HCEC 1CT (cell line): ENCODE measurements around the gene TTLL11.
A peak's percentile ranks its signal among the peaks of the same experiment; 100 is the strongest.

Experiments used
- DNase-seq: peaks from one replicate; pipeline ENCODE4 v3.0.0-alpha.2; 2017

The TTLL11 gene

DNA sequence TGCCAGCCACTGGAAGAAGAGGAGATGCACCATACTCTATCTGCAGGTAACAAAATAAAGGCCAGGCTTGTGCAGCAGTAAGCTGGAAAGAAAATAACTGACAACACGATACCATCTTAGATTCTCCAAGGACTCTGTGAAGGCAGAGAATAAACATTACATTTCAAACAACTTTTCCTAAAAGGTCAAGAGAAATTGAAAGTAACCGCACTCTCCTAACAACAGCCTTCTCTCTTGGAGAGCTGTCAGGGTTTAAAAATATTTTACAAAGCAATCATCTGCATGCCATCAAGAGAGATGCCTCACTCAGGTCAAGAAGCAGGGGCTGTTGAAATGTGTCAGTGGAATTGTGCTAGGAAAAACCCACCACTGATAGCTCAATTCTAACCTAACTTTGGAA lies 13.5 kb upstream of the TTLL11 start:
- no peak for DNase-seq

DNA sequence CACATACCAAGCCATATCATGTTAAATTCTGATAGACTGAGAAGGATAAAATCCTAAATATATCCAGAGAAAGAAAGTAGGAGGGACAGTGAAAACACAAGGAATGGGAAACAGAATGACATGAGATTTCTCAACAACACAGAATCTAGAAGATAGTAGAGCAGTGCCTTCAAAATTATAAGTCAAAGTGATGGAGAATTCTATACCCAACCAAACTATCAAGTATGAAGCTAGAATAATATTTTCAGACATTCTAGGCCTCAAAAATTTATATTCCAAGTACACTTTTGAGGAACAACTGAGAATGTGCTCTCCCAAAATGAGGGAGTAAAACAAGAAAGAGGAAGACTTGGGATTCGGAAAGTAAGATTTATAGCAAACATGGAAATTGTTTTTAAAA lies 10.9 kb upstream of the TTLL11 start:
- DNase-seq = no peak

DNA sequence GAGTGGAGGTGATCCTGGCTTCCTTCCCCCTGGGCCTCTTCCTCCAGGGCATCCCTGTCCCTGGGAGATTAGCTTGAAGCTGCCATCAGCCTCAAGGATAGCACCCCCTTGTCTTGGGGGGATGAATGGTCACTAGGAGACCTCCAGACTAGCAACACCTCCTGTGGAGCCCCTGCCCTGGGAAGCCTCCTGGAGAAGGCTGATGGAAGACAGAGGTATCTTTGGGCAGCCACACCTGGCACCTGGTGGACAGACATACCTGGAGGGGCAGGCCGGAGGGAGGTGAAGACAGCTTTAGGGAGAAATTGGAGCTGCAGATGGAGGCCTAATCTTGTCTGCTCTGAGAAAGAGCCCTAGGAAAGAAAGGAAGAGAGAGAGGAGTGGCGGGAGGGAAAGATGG lies 9.0 kb upstream of the TTLL11 start:
- DNase-seq = no peak

DNA sequence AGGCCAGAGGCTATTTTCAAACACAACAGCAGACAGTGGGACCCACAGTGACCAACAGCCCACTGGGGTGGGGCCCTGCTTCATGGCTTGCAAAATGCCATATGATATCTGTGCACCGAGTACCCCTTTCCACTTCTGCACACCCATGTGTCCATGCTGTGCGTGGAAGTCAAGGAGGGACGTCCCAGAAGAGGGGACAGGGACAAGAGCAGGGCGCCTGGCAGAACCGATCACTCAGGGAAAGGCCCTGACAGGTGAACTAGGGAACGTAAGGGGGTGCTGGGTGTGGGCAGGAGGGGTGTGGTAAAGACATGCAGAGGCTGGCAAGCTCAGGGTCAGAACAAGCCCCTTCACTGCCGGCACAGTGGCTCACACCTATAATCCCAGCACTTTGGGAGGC lies 7.6 kb upstream of the TTLL11 start:
- DNase-seq = no peak

DNA sequence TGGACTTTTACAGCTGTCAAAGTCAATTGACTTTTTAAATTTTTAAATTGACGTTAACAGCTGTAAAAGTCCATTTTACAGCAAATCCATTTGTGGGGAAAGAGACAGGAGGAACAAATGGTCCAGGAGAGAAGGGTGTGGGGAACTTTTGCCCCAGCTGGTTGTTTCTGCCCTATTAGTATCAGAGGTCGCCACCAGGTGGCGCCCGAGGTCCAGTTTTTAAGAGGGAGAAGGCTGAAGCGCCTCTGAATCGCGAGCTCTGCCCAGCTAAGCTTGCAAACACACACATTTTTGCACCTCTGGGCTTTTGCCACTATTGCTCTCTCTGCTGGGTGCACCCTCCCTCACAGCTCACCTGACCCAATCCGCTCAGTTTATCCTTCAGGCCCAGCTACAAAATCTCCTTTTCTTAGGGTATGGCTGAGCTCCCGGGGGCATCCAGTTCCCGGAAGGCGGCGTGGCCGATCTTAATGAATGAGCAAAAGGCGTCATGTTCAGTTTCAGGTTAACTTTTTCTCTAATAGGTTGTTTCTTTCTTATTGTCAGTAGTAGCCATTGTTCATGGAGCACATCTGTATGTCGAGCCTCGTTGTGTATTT lies 6.3 kb upstream of the TTLL11 start:
- DNase-seq = peak; percentile 58

DNA sequence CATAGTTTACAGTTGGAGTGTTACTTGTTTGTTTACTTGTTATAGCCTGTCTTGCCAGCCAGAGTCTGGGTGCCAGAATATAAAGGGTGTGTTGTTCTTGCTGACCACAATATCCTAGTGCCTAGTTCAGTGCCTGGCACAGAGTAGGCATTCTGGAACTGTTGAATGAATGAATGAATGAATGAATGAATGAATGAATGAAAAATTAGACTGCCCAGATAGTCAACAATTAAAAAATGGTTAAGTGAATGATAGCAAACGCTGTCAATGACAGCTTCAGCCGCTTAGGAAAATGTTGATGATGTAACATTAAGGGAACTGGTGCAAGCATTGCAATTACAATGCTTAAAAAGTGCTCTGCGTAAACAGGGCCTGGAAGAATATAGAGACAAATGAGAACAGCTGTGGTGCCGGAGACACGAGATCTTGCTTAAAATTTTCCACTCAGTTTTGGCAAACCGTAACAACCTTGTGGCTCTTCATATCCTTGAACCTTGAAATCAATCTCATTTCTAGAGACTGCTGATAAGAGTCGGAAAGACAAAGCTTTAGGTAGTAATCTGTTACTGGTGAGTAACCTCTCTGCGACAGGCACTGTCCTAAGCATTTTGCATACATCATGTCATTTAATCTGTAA lies 4.7 kb upstream of the TTLL11 start:
- DNase-seq = no peak

DNA sequence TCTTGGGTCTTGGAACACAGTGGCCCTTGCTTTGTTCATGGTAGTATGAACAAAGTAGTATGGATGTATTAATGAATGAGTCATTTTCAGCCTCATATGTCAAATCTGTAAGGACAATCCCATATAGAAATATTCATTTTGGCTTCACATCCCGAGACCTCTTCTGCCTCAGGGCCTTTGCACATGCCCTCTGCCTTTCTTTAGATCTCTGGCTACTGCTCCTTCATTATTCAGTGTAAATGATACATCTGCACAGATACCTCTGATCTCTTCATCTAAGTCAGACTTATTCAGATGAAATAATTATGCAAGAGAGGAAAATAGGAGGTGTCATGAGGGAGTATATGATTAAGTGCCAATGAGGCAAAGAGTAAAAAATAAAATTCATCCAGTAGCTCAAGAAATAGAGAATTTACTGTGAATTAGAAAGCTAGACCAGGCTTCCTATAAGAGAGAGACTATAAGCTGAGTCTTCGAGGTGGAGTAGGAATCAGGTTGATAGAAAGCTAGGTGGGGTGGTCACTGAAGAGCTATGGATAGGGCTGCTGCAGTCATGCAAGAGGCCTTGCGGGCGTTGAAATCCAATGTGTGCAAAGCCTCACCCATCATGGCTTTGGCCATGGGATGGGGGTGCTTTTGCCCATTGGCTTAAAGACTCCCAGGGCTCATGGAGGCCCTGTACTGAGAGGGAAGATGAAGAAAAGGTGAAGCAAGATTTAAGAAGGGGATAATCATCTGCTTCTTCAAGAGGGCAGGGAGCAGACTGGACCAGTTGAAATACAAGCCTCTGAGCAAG lies 3.7 kb upstream of the TTLL11 start:
- DNase-seq = no peak

DNA sequence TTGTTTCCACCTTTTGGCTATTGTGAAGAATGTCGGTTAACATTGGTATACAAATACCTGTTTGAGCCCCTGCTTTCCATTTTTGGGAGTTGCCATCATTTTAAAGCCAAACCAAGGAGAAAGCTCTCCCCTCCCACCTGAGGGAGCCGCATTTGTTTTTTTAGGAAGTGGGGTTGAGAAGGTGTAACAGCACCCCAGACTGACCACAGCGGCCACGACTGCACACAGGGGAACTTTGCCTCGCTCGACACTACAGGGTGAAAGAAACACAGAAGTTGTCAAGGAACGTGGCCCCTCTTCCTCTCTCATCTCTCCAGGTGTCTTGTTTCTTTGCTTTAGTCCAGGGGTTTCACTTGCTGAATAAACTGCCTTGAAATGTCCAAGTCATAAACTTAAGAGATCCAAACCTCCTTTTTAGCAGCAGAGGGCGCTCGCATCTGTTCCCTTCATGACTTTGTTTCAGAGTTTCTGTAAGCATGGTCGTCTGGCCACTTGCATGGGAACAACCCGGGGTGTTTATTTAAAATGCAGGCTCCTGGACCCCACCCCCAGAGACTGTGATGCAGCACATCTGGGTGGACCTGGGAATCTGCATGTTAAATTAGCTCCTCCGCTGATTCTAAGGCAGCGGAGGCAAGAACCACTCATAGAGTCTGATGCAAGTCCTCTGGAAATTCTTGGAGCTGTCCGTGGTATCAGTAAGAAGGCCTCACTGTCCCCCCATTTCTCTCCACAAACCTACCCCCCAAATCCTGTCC lies 2.1 kb upstream of the TTLL11 start:
- peak; percentile 48 for DNase-seq

DNA sequence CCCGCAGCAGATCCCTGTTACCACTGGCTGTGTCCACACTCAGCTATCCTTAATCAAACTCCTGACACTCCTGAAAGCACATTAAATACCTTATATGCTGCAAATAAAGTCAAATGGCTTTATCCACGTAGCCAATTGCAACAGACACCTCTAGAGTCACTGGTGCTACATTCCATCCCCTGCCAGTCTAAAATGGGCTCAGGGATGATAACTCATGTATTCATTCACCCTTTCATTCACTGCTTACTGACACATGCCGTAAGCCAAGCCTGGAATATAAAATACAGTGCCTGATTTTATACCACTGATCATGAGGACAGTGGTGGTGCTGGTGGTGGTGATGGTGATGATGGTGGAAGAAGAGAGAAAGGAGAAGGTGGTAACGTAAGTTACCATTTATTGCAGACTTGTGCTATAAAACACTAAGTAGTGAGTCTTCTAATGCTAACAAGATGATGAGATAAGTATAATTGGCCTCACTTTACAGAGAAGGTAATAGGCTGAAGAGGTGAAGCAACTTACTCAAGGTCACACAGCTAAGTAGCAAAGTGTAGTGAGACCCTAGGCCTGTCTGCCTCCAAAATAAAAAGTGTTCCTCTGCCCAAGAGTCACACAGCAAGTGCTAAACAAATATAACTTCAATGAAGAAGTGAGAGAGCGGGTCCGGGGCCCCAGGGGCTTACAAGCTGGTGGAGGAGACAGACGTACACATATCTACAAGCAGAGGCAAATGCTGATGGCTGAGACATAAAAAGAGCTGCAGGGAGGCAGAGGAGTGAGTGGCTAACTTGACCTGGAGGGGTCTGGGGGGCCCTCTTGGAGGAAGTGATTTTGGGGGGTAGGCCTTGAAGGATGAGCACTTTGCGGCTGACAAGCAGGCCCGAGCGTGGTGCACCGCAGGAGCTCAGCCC lies 1.2 kb downstream of the TTLL11 start:
- no peak for DNase-seq

DNA sequence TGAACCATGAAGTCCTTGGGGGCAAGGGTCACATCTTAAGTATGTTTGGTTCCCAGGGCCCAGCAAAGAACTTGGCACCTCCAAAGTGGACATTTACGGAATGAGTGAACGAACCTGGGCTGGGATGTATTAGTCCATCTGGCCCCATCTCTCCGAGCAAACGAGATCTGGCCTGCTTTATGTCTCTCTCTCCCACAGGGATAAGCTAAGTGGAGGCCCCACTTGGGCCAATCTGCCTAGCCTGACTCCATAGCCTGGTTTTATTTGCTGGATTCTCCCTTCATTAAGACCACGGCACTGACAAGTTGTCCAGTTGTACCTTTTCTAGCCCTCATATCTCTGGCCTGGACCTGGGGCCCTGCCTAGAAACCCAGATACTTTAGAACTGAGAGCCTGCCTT lies 2.1 kb downstream of the TTLL11 start:
- no peak for DNase-seq

DNA sequence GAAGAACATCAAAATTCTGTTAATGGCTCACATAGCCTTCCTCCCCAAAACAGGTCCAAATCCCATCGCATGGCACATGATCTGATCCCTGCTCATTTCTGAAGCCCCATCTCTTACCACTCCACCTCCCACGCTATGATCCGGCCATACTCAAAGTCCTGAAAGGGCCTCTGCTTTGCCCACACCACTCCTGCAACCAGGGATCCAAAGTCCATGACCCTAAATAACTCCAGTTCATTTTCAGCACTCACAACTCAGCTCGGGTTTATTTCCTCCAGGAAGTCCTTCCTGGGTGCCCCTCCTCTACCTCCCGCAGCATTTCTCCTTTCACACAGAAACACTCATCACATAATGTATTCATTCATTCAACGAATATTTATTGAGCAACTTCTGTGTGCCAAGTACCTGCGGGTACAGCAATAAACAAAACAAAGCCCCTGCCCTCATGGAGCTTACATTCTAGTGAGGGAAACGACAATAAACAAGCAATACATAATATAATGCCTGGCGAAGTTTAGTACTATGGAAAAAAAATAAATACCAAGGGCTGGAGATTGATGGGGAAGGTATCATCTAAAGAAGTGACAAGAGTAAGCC lies 2.7 kb downstream of the TTLL11 start:
- DNase-seq = no peak

DNA sequence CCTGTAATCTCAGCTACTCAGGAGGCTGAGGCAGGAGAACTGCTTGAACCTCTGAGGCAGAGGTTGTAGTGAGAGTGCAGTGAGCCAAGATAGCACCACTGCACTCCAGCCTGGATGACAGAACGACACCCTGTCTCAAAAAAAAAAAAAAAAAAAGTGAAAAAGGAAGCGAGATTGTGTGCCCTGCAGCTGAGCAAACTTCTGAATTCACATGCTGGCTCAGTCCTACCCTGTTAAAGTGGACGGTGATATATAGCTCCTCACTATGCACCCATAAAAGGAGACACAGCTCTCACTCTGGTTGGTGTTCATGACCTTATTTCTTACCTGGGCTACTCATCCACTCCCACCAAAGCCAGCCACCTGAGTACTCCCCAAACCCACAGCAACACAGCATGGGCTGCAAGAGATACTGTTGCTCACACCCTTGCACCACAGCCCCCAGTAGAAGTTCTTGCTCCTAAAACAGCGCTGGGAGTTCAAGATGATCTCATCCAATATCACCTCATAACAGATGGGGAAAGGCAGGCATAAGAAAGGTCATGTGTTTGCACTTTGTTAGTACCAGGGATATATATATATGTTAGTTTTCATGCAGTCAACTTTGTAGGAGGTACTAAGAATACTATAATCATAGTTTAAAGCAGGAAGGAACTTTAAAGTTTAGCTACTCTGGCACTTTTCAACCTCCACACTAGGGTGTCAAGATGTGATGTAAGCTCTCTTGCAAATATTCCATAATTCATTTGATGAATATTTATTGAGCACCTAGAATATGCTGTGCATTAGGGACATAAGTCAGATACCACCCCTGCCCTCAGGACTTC lies 4.0 kb downstream of the TTLL11 start:
- DNase-seq = peak; percentile 22

DNA sequence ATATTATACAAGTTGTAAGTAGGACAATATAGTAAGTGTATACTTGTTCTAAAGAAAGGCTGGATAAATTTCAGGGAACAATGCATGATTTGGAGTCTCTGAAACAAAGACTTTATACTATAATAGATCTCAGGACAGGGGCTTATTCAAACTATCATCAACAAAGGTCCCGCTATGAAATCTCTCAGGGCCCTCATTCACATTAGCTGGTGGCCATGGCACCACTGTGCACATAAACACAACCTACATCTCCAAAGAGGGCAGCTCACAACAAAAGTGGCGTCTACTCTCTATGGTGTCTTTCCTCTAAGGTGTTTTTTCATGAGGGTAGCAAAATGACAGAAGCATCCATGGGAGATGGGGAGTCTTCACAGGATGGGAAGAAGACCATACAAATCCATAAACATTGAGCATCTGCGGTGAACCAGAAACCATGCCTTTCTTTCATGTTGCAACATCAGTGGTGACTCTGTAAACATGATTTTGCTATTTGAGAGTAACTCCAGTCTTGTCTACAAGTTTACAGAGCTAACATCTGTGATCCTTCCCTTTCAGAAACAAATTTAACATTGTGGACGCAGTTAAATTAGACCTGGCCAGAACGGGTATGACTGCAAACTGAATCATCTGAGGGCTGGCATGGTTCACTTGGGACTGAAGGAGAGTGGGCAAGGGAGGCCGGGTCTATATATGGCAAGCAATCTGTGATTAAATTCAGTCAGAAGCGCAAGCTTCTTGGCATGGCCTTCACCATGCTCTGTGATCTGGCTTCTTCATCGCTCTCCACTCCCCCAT lies 5.5 kb downstream of the TTLL11 start:
- DNase-seq = peak; percentile 86

DNA sequence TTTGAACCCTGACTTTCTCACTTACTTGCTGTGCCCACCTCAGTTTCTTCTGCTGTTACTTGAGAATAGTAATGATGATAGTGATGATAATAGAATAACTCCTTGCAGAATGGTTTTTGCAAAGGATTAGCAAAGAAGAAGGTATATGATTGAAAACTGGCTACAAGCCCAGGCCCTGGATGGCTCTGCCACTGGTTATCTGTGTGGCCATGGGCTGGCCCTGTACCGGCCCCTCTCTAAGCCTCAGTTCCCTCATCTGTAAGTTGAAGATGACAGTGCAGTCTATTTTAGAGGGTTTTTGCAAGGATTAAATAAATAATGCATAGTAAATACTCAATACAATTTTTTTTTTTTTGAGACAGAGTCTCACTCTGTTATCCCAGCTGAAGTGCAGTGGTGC lies 6.2 kb downstream of the TTLL11 start:
- no peak for DNase-seq

DNA sequence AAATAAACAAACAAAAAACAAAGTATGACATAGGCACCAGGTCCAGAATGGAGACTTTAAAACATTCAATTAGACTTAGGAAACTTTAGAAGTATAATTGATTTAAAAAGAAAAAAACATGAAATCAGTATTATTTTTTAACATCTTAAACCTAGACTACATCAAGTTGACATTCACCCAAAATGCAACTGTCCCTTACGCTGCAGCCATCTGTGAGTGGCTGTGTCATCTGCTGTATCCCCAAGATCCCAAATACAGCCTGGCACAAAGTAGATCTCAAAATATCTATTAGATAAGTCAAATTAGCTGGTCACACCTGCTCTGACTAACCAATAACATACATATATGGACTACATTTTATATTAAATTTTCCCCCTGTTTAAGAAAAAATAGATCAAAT lies 7.8 kb downstream of the TTLL11 start:
- no peak for DNase-seq

DNA sequence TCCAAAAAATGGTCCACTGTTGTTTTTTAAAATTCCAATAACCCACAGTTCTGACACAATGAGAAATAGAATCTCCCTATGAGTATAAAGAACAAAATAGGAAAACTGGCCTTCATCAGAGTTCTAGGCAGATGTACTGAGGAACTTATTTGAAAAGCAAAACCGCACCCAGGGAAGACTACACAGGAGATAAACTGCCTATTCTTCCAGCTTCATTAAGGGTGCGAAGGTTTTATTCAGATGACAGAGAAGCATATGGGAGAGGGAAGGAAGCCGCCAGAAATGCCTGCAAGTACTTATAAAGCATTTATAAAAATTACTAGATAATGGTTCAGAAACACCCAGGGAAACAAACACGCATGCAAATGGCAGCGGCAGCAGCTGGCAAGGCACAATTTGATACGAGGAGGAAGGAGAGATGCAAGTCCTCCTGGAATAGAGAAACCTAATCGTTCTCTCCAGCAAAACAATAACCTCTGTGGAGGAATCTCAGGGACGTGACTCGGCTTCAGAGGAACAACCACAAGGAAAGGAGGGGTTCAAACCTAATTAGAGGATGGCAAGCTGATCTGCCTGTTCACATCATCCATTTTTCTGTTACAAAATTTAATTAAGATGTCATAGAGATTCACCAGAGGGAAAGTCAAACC lies 9.0 kb downstream of the TTLL11 start:
- no peak for DNase-seq

DNA sequence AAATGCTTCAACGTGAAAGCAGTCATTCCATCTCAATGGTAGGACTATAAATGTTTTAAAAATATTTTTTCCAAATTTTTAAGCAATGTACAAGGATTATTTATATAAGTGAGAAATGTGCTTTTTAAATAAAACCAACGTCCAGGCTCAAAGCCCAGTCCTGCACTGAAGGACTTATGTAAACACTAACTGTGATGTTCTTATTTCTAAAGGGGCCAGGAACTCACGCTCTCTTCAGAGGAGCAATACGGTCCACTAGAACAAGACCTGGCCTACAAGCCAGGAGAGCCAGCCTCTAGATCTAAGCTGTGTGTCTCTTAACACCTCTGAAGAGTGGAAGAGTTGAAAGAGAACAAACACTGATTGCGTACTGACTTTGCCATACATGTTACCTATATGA lies 12.1 kb downstream of the TTLL11 start:
- no peak for DNase-seq

DNA sequence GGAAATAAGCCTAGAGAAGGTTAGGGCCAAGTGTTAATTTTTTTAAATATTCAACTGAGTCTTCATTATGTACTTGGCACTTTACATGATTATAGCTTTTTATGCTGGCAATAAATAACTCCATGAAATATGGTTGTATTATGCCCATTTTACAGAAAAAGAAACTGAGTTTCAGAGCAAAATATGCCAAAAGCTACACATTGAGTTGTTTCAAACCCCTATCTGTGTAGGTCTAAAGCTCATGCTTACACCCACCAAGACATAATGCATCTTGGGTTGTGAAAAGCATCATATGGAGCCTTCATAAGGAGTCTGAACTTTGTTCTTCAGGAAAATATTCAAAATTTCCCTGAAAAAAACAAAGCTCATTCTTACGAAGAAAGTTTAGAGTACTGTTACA lies 14.6 kb downstream of the TTLL11 start:
- DNase-seq = no peak

DNA sequence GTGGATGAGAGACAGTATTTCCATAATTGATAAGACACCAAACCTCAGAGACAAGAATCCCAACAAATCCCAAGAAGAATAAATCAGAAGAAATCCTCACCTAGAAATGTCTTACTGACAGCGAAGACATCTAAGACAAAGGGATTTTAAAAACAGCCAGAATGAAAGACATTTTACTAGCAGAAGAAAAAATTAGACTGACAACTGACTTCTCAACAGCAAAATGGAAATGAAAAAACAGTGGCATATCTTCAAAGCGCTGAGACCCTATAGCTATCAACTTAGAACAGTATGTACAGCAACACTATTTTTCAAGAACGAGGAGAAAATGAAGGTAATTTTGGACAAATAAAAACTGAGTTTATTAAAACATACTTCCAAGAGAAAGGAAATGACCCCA lies 16.3 kb downstream of the TTLL11 start:
- DNase-seq = no peak

DNA sequence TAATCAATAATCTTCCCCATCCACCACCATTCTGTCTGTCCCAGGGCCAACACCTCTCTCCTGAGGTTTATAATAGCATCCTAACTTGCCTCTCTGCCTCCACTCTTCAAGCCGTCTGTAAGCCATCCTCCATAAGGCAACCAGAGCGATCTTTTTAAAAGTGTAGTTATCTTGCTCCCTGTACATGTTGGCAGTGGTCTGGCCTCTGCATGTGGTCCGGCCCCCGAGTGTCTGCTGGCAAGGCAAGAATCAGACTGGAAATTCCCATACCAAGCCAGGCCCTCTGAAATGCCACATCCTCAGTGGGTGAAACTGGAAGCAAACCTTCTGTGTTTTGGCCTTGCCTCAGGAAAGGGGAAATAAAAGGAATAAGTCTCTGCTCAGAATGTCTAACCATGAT lies 17.0 kb downstream of the TTLL11 start:
- DNase-seq = no peak
